ENCODE measurements around the gene POU6F2. TPM values are rescaled to one million over a fixed set of nuclear protein-coding genes. Genes with fewer than 3 reads are reported as not detected.

POU6F2 gene, protein sequence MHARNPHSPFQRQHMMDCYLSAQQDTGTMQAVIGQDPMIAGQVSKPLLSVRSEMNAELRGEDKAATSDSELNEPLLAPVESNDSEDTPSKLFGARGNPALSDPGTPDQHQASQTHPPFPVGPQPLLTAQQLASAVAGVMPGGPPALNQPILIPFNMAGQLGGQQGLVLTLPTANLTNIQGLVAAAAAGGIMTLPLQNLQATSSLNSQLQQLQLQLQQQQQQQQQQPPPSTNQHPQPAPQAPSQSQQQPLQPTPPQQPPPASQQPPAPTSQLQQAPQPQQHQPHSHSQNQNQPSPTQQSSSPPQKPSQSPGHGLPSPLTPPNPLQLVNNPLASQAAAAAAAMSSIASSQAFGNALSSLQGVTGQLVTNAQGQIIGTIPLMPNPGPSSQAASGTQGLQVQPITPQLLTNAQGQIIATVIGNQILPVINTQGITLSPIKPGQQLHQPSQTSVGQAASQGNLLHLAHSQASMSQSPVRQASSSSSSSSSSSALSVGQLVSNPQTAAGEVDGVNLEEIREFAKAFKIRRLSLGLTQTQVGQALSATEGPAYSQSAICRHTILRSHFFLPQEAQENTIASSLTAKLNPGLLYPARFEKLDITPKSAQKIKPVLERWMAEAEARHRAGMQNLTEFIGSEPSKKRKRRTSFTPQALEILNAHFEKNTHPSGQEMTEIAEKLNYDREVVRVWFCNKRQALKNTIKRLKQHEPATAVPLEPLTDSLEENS
- 3.8 TPM for polyA plus RNA-seq (2013, experiment 1 of 4)
- 5.2 TPM for polyA plus RNA-seq (2013, experiment 2 of 4)
- 2.6 TPM for polyA plus RNA-seq (2013, experiment 3 of 4)
- polyA plus RNA-seq (2013, experiment 4 of 4) = 3.4 TPM

DNA sequence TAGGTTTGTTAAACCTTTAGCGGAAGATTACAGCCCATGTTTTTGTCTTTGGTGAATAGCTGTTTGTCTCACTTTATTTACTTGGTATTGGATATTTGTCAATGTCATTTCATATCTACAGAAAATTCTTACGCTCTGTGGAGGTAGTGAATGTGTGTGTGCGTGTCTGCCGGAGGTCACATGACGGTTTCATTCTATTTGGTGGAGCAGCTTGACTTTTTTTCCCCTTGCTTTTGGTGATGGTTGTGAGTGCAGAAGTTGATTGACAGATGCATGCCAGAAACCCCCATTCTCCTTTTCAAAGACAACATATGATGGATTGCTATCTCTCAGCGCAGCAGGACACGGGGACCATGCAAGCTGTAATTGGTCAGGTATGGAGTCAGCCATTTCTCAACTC is at the start of gene POU6F2:
Gene POU6F2, plus strand, starts transcription at position 225 of the 400 bp plus-strand sequence. Its CDS starts 45 bp downstream, at position 270.
- no peak within 1 kb of the TSS for H3K27ac ChIP-seq (ENCODE audit: insufficient read depth, low read depth, low read length, poor library complexity, severe bottlenecking)
- H3K4me3 ChIP-seq (ENCODE audit: insufficient read depth, low read depth, low read length) = no peak within 1 kb of the TSS
- H3K4me1 ChIP-seq (ENCODE audit: control insufficient read depth, insufficient read depth, low read length) = peaks cover 9% of the 10 kb centered on the region
- 87 to 96% methylated on average over 6 to 7 of the region's 7 CpGs for WGBS, 2 experiments
- no peaks in the 10 kb centered on the region for H3K36me3 ChIP-seq (ENCODE audit: control insufficient read depth, insufficient read depth, low read length)
- peaks cover 9% of the 10 kb centered on the region for H3K27me3 ChIP-seq (ENCODE audit: control insufficient read depth, insufficient read depth, low read length, poor library complexity, severe bottlenecking)
- H3K9me3 ChIP-seq (ENCODE audit: control insufficient read depth, low read length) = no peaks in the 10 kb centered on the region

DNA sequence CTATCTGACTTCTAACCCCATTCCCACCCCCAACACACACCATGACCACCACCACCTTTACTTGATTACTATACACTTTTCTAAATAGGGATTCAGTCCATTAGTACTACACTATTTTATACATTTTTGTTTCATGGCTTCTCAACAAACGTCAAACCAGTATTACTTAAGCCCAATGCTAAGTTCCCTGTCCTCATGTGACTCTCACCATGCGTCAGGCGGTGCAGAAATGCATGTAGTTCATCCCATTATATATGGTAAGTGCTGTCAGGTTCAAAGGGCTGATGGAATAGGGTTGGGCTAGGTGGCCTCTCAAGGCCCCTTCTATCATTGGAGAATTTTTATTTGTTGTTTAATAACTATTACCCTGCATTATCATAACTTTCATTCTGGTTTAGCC is 49.2 kb upstream of the POU6F2 start:
- H3K9me3 ChIP-seq (ENCODE audit: control insufficient read depth, low read length) = no peaks in the 10 kb centered on the region
- H3K36me3 ChIP-seq (ENCODE audit: control insufficient read depth, insufficient read depth, low read length) = no peaks in the 10 kb centered on the region
- H3K4me1 ChIP-seq (ENCODE audit: control insufficient read depth, insufficient read depth, low read length) = peaks cover 4% of the 10 kb centered on the region
- H3K27me3 ChIP-seq (ENCODE audit: control insufficient read depth, insufficient read depth, low read length, poor library complexity, severe bottlenecking) = no peaks in the 10 kb centered on the region
- 96 to 98% methylated on average over 3 of the region's 3 CpGs for WGBS, 2 experiments
- H3K4me3 ChIP-seq (ENCODE audit: insufficient read depth, low read depth, low read length) = no peak overlapping the region
- no peak overlapping the region for H3K27ac ChIP-seq (ENCODE audit: insufficient read depth, low read depth, low read length, poor library complexity, severe bottlenecking)

DNA sequence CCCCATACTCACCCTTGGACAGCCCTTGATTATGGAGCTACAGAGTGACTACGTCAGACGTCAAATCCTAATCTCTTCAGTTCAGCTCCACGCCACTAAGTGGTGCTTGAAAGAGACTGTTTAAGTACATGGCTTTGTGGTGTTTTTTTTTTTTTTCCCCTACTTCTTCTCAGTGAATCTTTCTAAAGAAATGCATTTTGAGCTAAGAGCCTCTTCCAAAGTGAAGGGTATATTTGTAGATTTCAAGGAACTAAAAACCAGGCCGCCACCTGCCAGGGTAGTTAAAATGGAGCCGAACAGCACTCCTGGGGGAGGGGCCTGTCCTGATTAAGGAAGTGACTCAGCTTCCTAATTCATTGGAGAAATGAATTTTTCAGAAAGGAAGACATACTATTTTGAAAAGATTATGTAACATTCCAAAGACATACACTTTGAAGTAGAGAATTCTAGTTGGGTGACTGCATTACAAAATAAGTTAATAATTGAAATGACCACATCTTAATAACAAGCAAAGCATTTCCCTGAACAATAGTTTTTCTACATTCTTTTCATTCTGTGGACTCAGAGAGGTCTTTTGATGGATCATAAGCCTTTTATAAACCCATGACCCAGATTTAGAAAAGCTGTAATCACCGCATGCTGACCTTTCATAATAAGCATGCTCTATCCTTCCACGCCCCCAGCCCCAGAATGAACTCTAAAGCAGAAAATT is 48.1 kb upstream of the POU6F2 start:
- H3K27me3 ChIP-seq (ENCODE audit: control insufficient read depth, insufficient read depth, low read length, poor library complexity, severe bottlenecking) = no peaks in the 10 kb centered on the region
- no peak overlapping the region for H3K4me3 ChIP-seq (ENCODE audit: insufficient read depth, low read depth, low read length)
- H3K27ac ChIP-seq (ENCODE audit: insufficient read depth, low read depth, low read length, poor library complexity, severe bottlenecking) = no peak overlapping the region
- H3K36me3 ChIP-seq (ENCODE audit: control insufficient read depth, insufficient read depth, low read length) = no peaks in the 10 kb centered on the region
- H3K4me1 ChIP-seq (ENCODE audit: control insufficient read depth, insufficient read depth, low read length) = peaks cover 9% of the 10 kb centered on the region
- no peaks in the 10 kb centered on the region for H3K9me3 ChIP-seq (ENCODE audit: control insufficient read depth, low read length)
- WGBS, 2 experiments = 87 to 95% methylated on average over 6 to 7 of the region's 7 CpGs

DNA sequence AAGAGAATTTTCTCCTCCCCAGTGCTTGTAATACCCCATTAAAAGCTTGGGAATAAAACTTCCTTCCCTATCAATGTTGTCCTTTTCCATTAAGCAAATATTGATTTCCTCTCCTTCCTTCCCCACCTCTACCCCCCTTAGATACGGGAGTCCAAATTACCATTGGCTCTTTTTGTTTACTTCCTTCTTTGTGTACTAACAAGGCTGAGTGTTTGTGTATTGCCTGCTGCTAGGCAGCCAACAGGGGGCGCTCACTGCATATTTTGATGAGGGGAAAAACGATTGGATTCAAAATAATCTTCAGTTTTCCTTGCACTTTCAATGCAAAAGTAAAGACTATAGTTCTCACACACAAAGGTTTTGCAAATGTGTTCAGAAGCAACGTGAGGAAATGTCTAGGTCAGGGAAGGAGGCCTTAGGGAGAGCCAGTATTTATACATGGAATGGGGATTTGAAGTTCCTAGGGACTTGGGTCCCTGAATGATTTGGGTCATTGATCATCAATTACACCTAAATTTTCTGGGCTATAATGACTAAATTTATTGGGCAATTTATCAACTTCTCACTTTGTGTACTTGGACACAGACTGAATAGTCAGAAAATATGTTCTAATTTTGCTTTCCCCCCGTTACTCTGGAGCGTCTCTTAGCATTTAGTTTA is 45.1 kb upstream of the POU6F2 start:
- Histone ChIP-seq H3K36me3 (ENCODE audit: control insufficient read depth, insufficient read depth, low read length) (no peaks in the 10 kb centered on the region), H3K4me1 (ENCODE audit: control insufficient read depth, insufficient read depth, low read length) (peaks cover 11% of the 10 kb centered on the region), H3K27ac (ENCODE audit: insufficient read depth, low read depth, low read length, poor library complexity, severe bottlenecking) (no peak overlapping the region), H3K9me3 (ENCODE audit: control insufficient read depth, low read length) (no peaks in the 10 kb centered on the region), H3K27me3 (ENCODE audit: control insufficient read depth, insufficient read depth, low read length, poor library complexity, severe bottlenecking) (no peaks in the 10 kb centered on the region), H3K4me3 (ENCODE audit: insufficient read depth, low read depth, low read length) (no peak overlapping the region)
- WGBS, 2 experiments = 34 to 45% methylated on average over 5 to 6 of the region's 6 CpGs

DNA sequence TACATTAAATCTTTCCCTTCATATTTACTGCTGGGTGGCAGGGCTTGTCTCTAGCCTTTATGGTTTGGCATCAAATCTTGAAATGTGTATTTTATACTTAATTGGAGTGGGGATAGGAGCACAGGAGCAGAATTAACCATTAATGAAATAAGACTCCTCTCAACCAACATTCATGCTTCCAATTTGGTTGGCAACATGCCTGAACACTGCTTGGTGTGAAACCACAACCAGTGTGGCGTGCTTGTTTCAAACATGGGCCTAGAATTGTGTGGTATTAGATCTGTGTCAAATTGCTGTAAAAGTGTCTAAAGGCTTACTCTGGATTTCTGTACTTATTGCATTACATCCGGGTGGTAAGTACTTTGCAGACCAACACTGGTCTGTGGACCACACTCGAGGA is 43.7 kb upstream of the POU6F2 start:
- no peak overlapping the region for H3K4me3 ChIP-seq (ENCODE audit: insufficient read depth, low read depth, low read length)
- WGBS, 2 experiments = 84 to 92% methylated on average over 3 of the region's 3 CpGs
- H3K27ac ChIP-seq (ENCODE audit: insufficient read depth, low read depth, low read length, poor library complexity, severe bottlenecking) = no peak overlapping the region
- H3K27me3 ChIP-seq (ENCODE audit: control insufficient read depth, insufficient read depth, low read length, poor library complexity, severe bottlenecking) = no peaks in the 10 kb centered on the region
- no peaks in the 10 kb centered on the region for H3K36me3 ChIP-seq (ENCODE audit: control insufficient read depth, insufficient read depth, low read length)
- peaks cover 15% of the 10 kb centered on the region for H3K4me1 ChIP-seq (ENCODE audit: control insufficient read depth, insufficient read depth, low read length)
- H3K9me3 ChIP-seq (ENCODE audit: control insufficient read depth, low read length) = no peaks in the 10 kb centered on the region

DNA sequence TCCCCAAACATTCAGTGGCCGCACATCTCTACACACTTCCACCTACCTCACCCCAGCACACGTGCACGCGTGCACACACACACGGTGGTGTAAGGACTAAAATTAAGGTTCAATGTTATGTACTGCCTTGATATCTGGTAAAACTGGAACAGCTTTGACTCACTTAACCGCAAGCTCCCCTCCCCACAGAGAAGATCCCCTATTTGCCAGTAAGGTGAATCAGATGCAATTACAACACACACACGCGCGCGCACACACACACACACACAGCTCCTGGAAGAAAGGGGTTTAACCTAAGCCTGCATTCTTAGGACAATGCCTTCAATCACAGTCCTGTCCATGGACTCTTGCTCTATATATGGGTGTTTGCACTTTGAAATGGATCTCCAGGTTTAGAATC is 43.2 kb upstream of the POU6F2 start:
- Histone ChIP-seq H3K4me1 (ENCODE audit: control insufficient read depth, insufficient read depth, low read length) (peaks cover 15% of the 10 kb centered on the region), H3K27ac (ENCODE audit: insufficient read depth, low read depth, low read length, poor library complexity, severe bottlenecking) (no peak overlapping the region), H3K9me3 (ENCODE audit: control insufficient read depth, low read length) (no peaks in the 10 kb centered on the region), H3K4me3 (ENCODE audit: insufficient read depth, low read depth, low read length) (no peak overlapping the region), H3K36me3 (ENCODE audit: control insufficient read depth, insufficient read depth, low read length) (no peaks in the 10 kb centered on the region), H3K27me3 (ENCODE audit: control insufficient read depth, insufficient read depth, low read length, poor library complexity, severe bottlenecking) (no peaks in the 10 kb centered on the region)
- WGBS, 2 experiments = 71 to 86% methylated on average over 6 to 10 of the region's 10 CpGs

DNA sequence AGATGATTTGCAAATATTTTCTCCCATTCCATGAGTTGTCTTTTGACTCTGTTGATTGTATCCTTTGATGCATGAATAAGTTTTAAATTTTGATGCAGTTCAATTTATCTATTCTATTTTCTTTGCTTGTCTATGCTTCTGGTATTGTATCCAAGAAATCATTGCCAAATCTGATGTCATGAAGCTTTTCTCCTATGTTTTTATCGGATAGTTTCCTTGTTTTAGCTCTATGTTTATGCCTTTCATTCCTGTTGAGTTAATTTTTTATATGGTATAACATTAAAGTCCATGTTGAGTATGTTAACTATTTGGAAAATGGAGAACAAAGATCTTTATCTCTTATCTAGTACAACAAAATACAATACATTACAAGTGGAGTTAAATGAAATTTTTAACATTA is 41.1 kb upstream of the POU6F2 start:
- Histone ChIP-seq H3K27me3 (ENCODE audit: control insufficient read depth, insufficient read depth, low read length, poor library complexity, severe bottlenecking) (no peaks in the 10 kb centered on the region), H3K4me3 (ENCODE audit: insufficient read depth, low read depth, low read length) (no peak overlapping the region), H3K27ac (ENCODE audit: insufficient read depth, low read depth, low read length, poor library complexity, severe bottlenecking) (no peak overlapping the region), H3K4me1 (ENCODE audit: control insufficient read depth, insufficient read depth, low read length) (peaks cover 15% of the 10 kb centered on the region), H3K36me3 (ENCODE audit: control insufficient read depth, insufficient read depth, low read length) (no peaks in the 10 kb centered on the region), H3K9me3 (ENCODE audit: control insufficient read depth, low read length) (no peaks in the 10 kb centered on the region)
- WGBS, 2 experiments = 100% methylated on average over 1 of the region's 1 CpG; no CpG with 5 or more reads in 1 of the 2 experiments

DNA sequence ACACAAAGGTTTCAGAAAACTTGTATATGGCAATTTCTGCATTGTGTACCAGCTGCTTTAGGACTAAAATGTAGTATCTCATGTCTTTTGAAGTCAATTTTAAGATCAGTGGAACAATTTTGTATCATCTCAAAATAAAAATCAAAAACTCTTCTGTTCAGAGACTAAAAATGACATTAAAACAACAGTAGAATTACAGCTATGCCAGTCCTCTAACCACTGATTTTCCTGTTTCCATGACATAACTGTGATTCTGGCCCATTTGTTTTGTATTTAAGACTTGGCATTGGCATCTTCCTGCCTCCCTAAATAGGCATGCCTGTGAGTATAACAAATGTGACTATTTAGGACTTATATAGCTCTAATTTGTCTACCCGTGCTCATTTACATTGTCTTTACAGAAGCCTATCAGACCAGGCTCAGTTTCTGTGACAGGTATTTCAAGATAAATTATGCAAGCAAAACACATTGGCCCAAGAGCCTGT is 39.7 kb upstream of the POU6F2 start:
- H3K4me1 ChIP-seq (ENCODE audit: control insufficient read depth, insufficient read depth, low read length) = peaks cover 11% of the 10 kb centered on the region
- 95 to 100% methylated on average over 1 of the region's 1 CpG for WGBS, 2 experiments
- no peaks in the 10 kb centered on the region for H3K9me3 ChIP-seq (ENCODE audit: control insufficient read depth, low read length)
- H3K27ac ChIP-seq (ENCODE audit: insufficient read depth, low read depth, low read length, poor library complexity, severe bottlenecking) = no peak overlapping the region
- no peak overlapping the region for H3K4me3 ChIP-seq (ENCODE audit: insufficient read depth, low read depth, low read length)
- no peaks in the 10 kb centered on the region for H3K36me3 ChIP-seq (ENCODE audit: control insufficient read depth, insufficient read depth, low read length)
- H3K27me3 ChIP-seq (ENCODE audit: control insufficient read depth, insufficient read depth, low read length, poor library complexity, severe bottlenecking) = no peaks in the 10 kb centered on the region

DNA sequence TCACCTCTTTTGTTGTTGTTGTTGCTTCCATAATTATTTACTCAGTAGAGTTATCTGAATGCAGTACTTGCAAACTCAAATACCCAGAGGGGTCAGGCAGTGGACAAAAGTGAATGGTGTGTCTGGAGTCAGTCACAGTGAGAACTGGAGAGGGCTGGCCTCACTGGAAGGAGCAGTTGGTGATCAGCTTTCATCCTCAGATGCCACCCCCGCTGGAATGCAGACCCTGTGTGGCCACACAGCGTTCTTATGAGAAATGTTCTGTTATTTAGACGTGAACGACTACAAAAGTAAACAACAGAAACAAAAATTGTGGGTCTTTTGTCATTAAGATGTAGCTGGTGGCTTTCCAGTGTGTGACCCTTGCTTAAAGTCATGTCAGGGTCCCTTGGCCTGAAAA is 39.1 kb upstream of the POU6F2 start:
- 64% methylated on average over 4 of the region's 4 CpGs for WGBS, 2 experiments
- Histone ChIP-seq H3K4me3 (ENCODE audit: insufficient read depth, low read depth, low read length) (no peak overlapping the region), H3K27me3 (ENCODE audit: control insufficient read depth, insufficient read depth, low read length, poor library complexity, severe bottlenecking) (no peaks in the 10 kb centered on the region), H3K36me3 (ENCODE audit: control insufficient read depth, insufficient read depth, low read length) (no peaks in the 10 kb centered on the region), H3K4me1 (ENCODE audit: control insufficient read depth, insufficient read depth, low read length) (peaks cover 11% of the 10 kb centered on the region), H3K27ac (ENCODE audit: insufficient read depth, low read depth, low read length, poor library complexity, severe bottlenecking) (no peak overlapping the region), H3K9me3 (ENCODE audit: control insufficient read depth, low read length) (no peaks in the 10 kb centered on the region)
